Small intestine (tissue), 7 donors: Measurements from ENCODE around the gene ENPP4. TPM values are rescaled to one million over a fixed set of nuclear protein-coding genes. Genes with fewer than 3 reads are reported as not detected.

ENCODE experiments used
- DNase-seq, 2 donors: peaks; one replicate each; pipeline versions ENCODE4 v3.0.0 to v3.0.0-alpha.2; 2013
- FAIRE-seq: peaks from 2 replicates; lab custom pipeline; 2012; peaks lifted over from hg19 to GRCh38; lab: Jason Lieb, UNC
- H3K27ac ChIP-seq, 3 donors: one replicate each; pipeline ENCODE4 v1.5.1; 2013; ENCODE audit warnings: low read length in 2 of 3, mild to moderate bottlenecking in 2 of 3, control low read depth in 1 of 3, inconsistent platforms in 1 of 3, low read depth in 1 of 3, moderate library complexity in 1 of 3
- H3K27me3 ChIP-seq, 3 donors: one replicate each; pipeline ENCODE4 v1.6.1; 2013; ENCODE audit warnings: low read length in 3 of 3, inconsistent platforms in 1 of 3; ENCODE audit not compliant: control insufficient read depth in 3 of 3, insufficient read depth in 3 of 3
- H3K36me3 ChIP-seq, 3 donors: one replicate each; pipeline ENCODE4 v1.6.1; 2013; ENCODE audit warnings: low read length in 3 of 3, inconsistent platforms in 1 of 3, low read depth in 1 of 3, mild to moderate bottlenecking in 1 of 3, moderate library complexity in 1 of 3; ENCODE audit not compliant: control insufficient read depth in 3 of 3, insufficient read depth in 2 of 3
- H3K4me1 ChIP-seq, 3 donors: one replicate each; pipeline ENCODE4 v1.6.1; 2013; ENCODE audit warnings: low read length in 2 of 3, inconsistent platforms in 1 of 3, low read depth in 1 of 3, mild to moderate bottlenecking in 1 of 3, moderate library complexity in 1 of 3; ENCODE audit not compliant: control insufficient read depth in 3 of 3, insufficient read depth in 2 of 3
- H3K4me3 ChIP-seq, 3 donors: one replicate each; pipeline ENCODE4 v1.5.1; 2013; ENCODE audit warnings: low read length in 3 of 3, control low read depth in 1 of 3, inconsistent platforms in 1 of 3, low read depth in 1 of 3, mild to moderate bottlenecking in 1 of 3, moderate library complexity in 1 of 3
- H3K9me3 ChIP-seq, 2 donors: one replicate each; pipeline ENCODE4 v1.6.1; 2013; ENCODE audit warnings: low read depth in 1 of 2, low read length in 1 of 2; ENCODE audit not compliant: control insufficient read depth in 2 of 2, insufficient read depth in 1 of 2
- WGBS, 3 donors: extraction: QIAGEN DNeasy Blood & Tissue Kit; methylation state at CpG; one replicate each; pipeline ENCODE4 v1.1.7; 2013; 5-methylcytosine and 5-hydroxymethylcytosine counted together
- polyA plus RNA-seq, 4 donors: library from polyadenylated mRNA; stranded (reverse) in 3 of 4; unstranded in 1 of 4; fragments of 200-250 nt in 3 of 4; fragments of 120-200 nt in 1 of 4; gene quantifications; one replicate each; pipeline versions ENCODE4 v1.2.1 to v1.2.3, GENCODE V29; 2013
- donor health status: healthy with polysubstance abuse.
- donor health status: control.
- donor health status: control.
- donor health status: Bipolar disorder and iron deficiency.
- donor health status: healthy.

The ENPP4 gene
- polyA plus RNA-seq, 4 donors, result 4.0 to 14.4 (median 6.6) TPM

GRCh38 chr6:46170357-46171289 lies 40.8 kb downstream of the ENPP4 start, which contains the start of gene ENPP5:
TSS of gene ENPP5 (minus strand) at chr6:46170980. CDS start at chr6:46168262, 2,718 bp downstream.
- Histone ChIP-seq H3K36me3 (no peaks in the 10 kb centered on the region), H3K9me3 (no peaks in the 10 kb centered on the region), H3K27me3 (peaks cover 0 to 2% (median 0%) of the 10 kb centered on the region in 3 donors), H3K4me1 (peaks cover 0 to 8% (median 0%) of the 10 kb centered on the region in 3 donors), H3K4me3 (peak within 1 kb of the TSS; percentile 52 to 87 (median 55)), H3K27ac (peak within 1 kb of the TSS in 1 of 3 donors; percentile 42)
- 0 to 1% (median 0%) methylated on average over 42 to 49 of the region's 49 CpGs for WGBS, 3 donors
- no peak for FAIRE-seq
- DNase-seq, result peak; percentile 89 to 93

GRCh38 chr6:46172176-46172575 lies 42.4 kb downstream of the ENPP4 start:
- FAIRE-seq, result no peak
- H3K9me3 ChIP-seq, result no peaks in the 10 kb centered on the region
- WGBS, 3 donors, result 83 to 86% (median 84%) methylated on average over 4 of the region's 4 CpGs
- no peak overlapping the region for H3K4me3 ChIP-seq
- no peak overlapping the region for H3K27ac ChIP-seq
- H3K27me3 ChIP-seq, result peaks cover 0 to 2% (median 0%) of the 10 kb centered on the region in 3 donors
- peaks cover 0 to 8% (median 0%) of the 10 kb centered on the region in 3 donors for H3K4me1 ChIP-seq
- DNase-seq, result no peak
- H3K36me3 ChIP-seq, result no peaks in the 10 kb centered on the region

GRCh38 chr6:46174904-46175303 lies 45.1 kb downstream of the ENPP4 start:
- peaks cover 0 to 2% (median 0%) of the 10 kb centered on the region in 3 donors for H3K27me3 ChIP-seq
- H3K9me3 ChIP-seq, result no peaks in the 10 kb centered on the region
- FAIRE-seq (no peak), DNase-seq (peak in 1 of 2 donors; percentile 12)
- no peak overlapping the region for H3K27ac ChIP-seq
- peaks cover 0 to 6% (median 0%) of the 10 kb centered on the region in 3 donors for H3K4me1 ChIP-seq
- 54 to 60% (median 57%) methylated on average over 3 of the region's 3 CpGs for WGBS, 3 donors
- no peak overlapping the region for H3K4me3 ChIP-seq
- H3K36me3 ChIP-seq, result no peaks in the 10 kb centered on the region

GRCh38 chr6:46175446-46175845 lies 45.7 kb downstream of the ENPP4 start:
- 72 to 92% (median 74%) methylated on average over 4 of the region's 4 CpGs for WGBS, 3 donors
- no peak overlapping the region for H3K4me3 ChIP-seq
- no peak for FAIRE-seq
- H3K36me3 ChIP-seq, result no peaks in the 10 kb centered on the region
- peaks cover 0 to 5% (median 0%) of the 10 kb centered on the region in 3 donors for H3K4me1 ChIP-seq
- no peaks in the 10 kb centered on the region for H3K9me3 ChIP-seq
- peaks cover 0 to 2% (median 0%) of the 10 kb centered on the region in 3 donors for H3K27me3 ChIP-seq
- DNase-seq, result peak in 1 of 2 donors; percentile 64
- H3K27ac ChIP-seq, result peak overlapping the region in 1 of 3 donors; percentile 43

GRCh38 chr6:46175976-46176375 lies 46.2 kb downstream of the ENPP4 start:
- no peak for DNase-seq
- no peak for FAIRE-seq
- 75 to 79% (median 77%) methylated on average over 3 of the region's 3 CpGs for WGBS, 3 donors

GRCh38 chr6:46184114-46184513 lies 54.3 kb downstream of the ENPP4 start:
- Histone ChIP-seq H3K27ac (no peak overlapping the region), H3K4me1 (no peaks in the 10 kb centered on the region), H3K36me3 (no peaks in the 10 kb centered on the region), H3K27me3 (no peaks in the 10 kb centered on the region), H3K4me3 (no peak overlapping the region), H3K9me3 (no peaks in the 10 kb centered on the region)
- DNase-seq (no peak), FAIRE-seq (no peak)
- 65 to 73% (median 67%) methylated on average over 4 of the region's 4 CpGs for WGBS, 3 donors

More at GRCh38 chr6:46175976-46176375, 46.2 kb downstream of the ENPP4 start:
- Histone ChIP-seq H3K27me3 (no peaks in the 10 kb centered on the region), H3K4me3 (no peak overlapping the region), H3K9me3 (no peaks in the 10 kb centered on the region), H3K36me3 (no peaks in the 10 kb centered on the region), H3K27ac (no peak overlapping the region), H3K4me1 (peaks cover 0 to 5% (median 0%) of the 10 kb centered on the region in 3 donors)

- no peaks in the 10 kb centered on the region for H3K27me3 ChIP-seq
- FAIRE-seq (peak; percentile 88), DNase-seq (peak; percentile 14 to 69)
- H3K9me3 ChIP-seq, result no peaks in the 10 kb centered on the region
- no peak overlapping the region for H3K27ac ChIP-seq
- 18 to 53% (median 32%) methylated on average over 1 of the region's 1 CpG for WGBS, 3 donors
- H3K4me3 ChIP-seq, result no peak overlapping the region
- no peaks in the 10 kb centered on the region for H3K36me3 ChIP-seq
- no peaks in the 10 kb centered on the region for H3K4me1 ChIP-seq
Measured at GRCh38 chr6:46186583-46186982, 56.8 kb downstream of the ENPP4 start.

GRCh38 chr6:46189726-46190125 lies 59.9 kb downstream of the ENPP4 start:
- H3K4me3 ChIP-seq, result no peak overlapping the region
- WGBS, 3 donors, result 95 to 98% (median 97%) methylated on average over 4 of the region's 4 CpGs
- no peaks in the 10 kb centered on the region for H3K4me1 ChIP-seq
- FAIRE-seq (no peak), DNase-seq (no peak)
- H3K27me3 ChIP-seq, result no peaks in the 10 kb centered on the region
- no peak overlapping the region for H3K27ac ChIP-seq
- no peaks in the 10 kb centered on the region for H3K36me3 ChIP-seq
- no peaks in the 10 kb centered on the region for H3K9me3 ChIP-seq
